Panc1 (cell line): ENCODE data around the gene PRKCQ.

ENCODE experiments used
- CTCF ChIP-seq: fragments of 450-650 bp; IDR thresholded peaks from 2 replicates; pipeline ENCODE4 v1.5.1; 2017; ENCODE audit warnings: mild to moderate bottlenecking
- POLR2AphosphoS5 ChIP-seq: IDR thresholded peaks from 2 replicates; pipeline ENCODE4 v1.6.1; 2012; ENCODE audit warnings: mild to moderate bottlenecking, low read depth, low read length, moderate library complexity

- TF ChIP-seq POLR2AphosphoS5 (no peak), CTCF (no peak)
Measured at GRCh38 chr10:6591668-6592067, 11.6 kb upstream of the PRKCQ start.
